GM12801 (cell line): ENCODE results near the gene FGFR2.

Experiments used
- CTCF ChIP-seq: IDR thresholded peaks from one replicate; pipeline ENCODE4 v1.5.1; 2011; ENCODE audit warnings: control low read depth; ENCODE audit not compliant: insufficient read length; ENCODE audit errors: extremely low read depth

The FGFR2 gene

DNA sequence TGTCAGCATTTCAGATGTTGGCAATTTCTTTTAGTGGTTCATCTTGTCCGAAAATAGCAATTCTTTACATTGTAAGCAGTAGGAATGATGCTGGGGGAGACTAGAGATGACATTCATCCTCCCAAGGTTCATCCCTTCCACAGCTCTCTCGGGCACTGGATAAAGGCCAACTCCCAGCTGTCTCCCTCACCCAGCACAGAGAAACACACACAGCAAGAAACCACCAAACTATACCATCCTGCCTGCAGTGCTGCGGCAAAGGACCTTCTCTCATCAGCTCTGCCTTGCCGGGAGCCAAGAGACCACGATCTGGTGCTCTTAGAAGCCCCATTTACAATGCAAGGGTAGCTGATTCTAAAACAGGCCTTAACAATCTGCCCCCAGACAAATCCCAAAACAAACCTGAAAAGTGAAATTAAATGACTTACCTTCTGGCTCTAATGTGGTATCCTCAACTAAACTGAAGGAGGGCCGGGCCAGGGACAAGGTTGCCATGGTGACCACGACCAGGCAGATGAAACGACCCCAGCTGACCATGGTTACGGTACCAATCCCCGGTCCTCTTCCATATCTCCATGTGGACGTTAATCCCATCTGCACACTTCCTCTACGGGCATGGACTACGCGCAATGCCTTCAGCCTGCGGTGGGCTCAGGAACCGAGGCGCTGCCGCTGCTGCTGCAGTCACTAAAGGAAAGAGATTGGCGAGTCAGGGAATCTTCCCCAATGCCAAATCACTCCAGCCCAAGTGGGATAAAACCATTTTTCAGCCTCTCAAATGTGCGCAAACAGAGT is 4.8 kb downstream of the FGFR2 start:
- no peak for TF ChIP-seq CTCF

GRCh38 chr10:121592155-121592890 is 5.9 kb downstream of the FGFR2 start:
- TF ChIP-seq CTCF = no peak

DNA sequence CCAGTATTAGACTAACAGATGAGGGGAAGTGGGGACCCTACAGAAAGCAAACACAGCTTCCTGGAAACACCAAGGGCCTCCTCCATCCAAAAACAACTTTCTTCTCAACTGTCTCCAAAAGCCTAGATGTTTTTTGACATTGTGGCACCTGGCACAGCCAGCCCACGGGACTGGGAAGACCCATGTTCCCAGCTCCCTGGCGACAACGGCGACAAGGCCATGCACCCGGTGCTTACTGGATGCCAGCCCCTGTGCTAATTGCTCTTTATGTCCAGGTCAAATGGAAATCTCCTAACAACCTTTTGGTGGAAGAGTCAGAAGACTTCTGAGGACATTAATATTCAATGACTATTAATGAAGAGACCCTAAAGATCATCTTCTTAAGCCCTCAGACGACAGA is 7.1 kb downstream of the FGFR2 start:
- TF ChIP-seq CTCF = no peak

DNA sequence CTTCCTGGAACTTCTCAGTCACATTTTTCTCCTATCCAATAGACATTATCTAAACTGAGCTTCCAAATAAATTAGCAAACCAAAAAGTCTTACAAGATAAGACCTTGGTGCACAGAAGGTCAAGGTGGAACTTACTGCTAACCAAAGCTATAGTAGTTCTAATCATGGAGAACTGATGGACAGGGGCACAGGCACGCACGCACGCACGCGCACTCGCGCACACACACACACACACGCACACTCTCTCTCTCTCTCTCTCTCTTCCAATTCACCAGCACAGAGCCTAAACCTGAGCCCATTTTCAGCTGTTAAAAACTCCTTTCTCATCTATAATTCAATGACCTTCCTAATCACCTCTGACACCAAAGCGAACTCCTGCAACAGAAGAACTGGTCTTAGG is 7.5 kb downstream of the FGFR2 start:
- TF ChIP-seq CTCF = no peak

GRCh38 chr10:121589553-121589952 is 8.7 kb downstream of the FGFR2 start:
- TF ChIP-seq CTCF = no peak

DNA sequence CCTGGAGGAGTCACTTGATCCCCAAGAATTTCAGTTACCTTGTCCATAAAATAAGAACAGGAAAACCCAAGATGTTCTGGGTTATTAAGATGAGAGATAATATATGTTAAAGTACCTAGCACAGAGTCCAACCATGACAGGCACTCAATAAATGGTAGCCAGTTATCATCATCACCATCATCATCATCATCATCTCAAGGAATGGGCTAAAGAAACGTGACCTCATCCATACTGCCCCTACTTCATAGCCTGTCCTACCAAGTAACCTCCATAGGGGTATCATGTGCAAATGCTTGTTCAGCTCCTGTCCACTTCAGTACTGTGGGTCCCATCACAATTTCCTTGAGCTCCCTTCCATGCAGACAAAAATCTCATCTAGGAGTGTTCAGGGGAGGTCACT is 14.4 kb downstream of the FGFR2 start:
- TF ChIP-seq CTCF = no peak

- no peak for TF ChIP-seq CTCF
Observed at GRCh38 chr10:121583258-121583657, 15.0 kb downstream of the FGFR2 start.
